ENCODE data around the gene COPS8.

The COPS8 gene

GRCh38 chr2:237085248-237086221 lies at the start of gene COPS8:
TSS of gene COPS8 (plus strand) at chr2:237085889. CDS start at chr2:237085965, 76 bp downstream.
- DNase-seq = peak; percentile 94

GRCh38 chr2:237039301-237040031 lies 46.2 kb upstream of the COPS8 start:
- no peaks in the 10 kb centered on the region for H3K27me3 Mint-ChIP-seq
- H3K9me3 Mint-ChIP-seq = no peaks in the 10 kb centered on the region
- no peaks in the 10 kb centered on the region for H3K36me3 Mint-ChIP-seq (ENCODE audit: low read depth)
- H3K27ac Mint-ChIP-seq = no peak overlapping the region
- H3K4me3 Mint-ChIP-seq = no peak overlapping the region
- DNase-seq = no peak
- no peaks in the 10 kb centered on the region for H3K4me1 Mint-ChIP-seq (ENCODE audit: low read depth)

More at GRCh38 chr2:237085248-237086221, at the start of gene COPS8:
- peaks cover 45% of the 10 kb centered on the region for H3K36me3 Mint-ChIP-seq (ENCODE audit: low read depth)
- H3K4me3 Mint-ChIP-seq = peak within 1 kb of the TSS; percentile 88
- H3K27me3 Mint-ChIP-seq = no peaks in the 10 kb centered on the region
- H3K4me1 Mint-ChIP-seq (ENCODE audit: low read depth) = peaks cover 20% of the 10 kb centered on the region
- H3K27ac Mint-ChIP-seq = peak within 1 kb of the TSS; percentile 93
- H3K9me3 Mint-ChIP-seq = no peaks in the 10 kb centered on the region

GRCh38 chr2:237041231-237041630 lies 44.5 kb upstream of the COPS8 start:
- Mint-ChIP-seq H3K4me1 (ENCODE audit: low read depth) (no peaks in the 10 kb centered on the region), H3K4me3 (no peak overlapping the region), H3K9me3 (no peaks in the 10 kb centered on the region), H3K27me3 (peaks cover 10% of the 10 kb centered on the region), H3K36me3 (ENCODE audit: low read depth) (no peaks in the 10 kb centered on the region), H3K27ac (no peak overlapping the region)
- no peak for DNase-seq

GRCh38 chr2:237042101-237042500 lies 43.6 kb upstream of the COPS8 start:
- no peak for DNase-seq
- H3K27ac Mint-ChIP-seq = no peak overlapping the region
- H3K9me3 Mint-ChIP-seq = no peaks in the 10 kb centered on the region
- no peak overlapping the region for H3K4me3 Mint-ChIP-seq
- H3K36me3 Mint-ChIP-seq (ENCODE audit: low read depth) = no peaks in the 10 kb centered on the region
- no peaks in the 10 kb centered on the region for H3K4me1 Mint-ChIP-seq (ENCODE audit: low read depth)
- H3K27me3 Mint-ChIP-seq = peaks cover 16% of the 10 kb centered on the region

- H3K27me3 Mint-ChIP-seq = peaks cover 16% of the 10 kb centered on the region
- H3K9me3 Mint-ChIP-seq = peaks cover 7% of the 10 kb centered on the region
- no peak for DNase-seq
- H3K36me3 Mint-ChIP-seq (ENCODE audit: low read depth) = no peaks in the 10 kb centered on the region
- H3K4me1 Mint-ChIP-seq (ENCODE audit: low read depth) = no peaks in the 10 kb centered on the region
- no peak overlapping the region for H3K4me3 Mint-ChIP-seq
- H3K27ac Mint-ChIP-seq = no peak overlapping the region
Observed at GRCh38 chr2:237043866-237044265, 41.8 kb upstream of the COPS8 start.

- peaks cover 11% of the 10 kb centered on the region for H3K9me3 Mint-ChIP-seq
- H3K4me1 Mint-ChIP-seq (ENCODE audit: low read depth) = no peaks in the 10 kb centered on the region
- no peaks in the 10 kb centered on the region for H3K36me3 Mint-ChIP-seq (ENCODE audit: low read depth)
- peaks cover 16% of the 10 kb centered on the region for H3K27me3 Mint-ChIP-seq
- no peak overlapping the region for H3K27ac Mint-ChIP-seq
- H3K4me3 Mint-ChIP-seq = no peak overlapping the region
- DNase-seq = no peak
Observed at GRCh38 chr2:237044281-237044680, 41.4 kb upstream of the COPS8 start.

- no peak overlapping the region for H3K4me3 Mint-ChIP-seq
- H3K27ac Mint-ChIP-seq = no peak overlapping the region
- peaks cover 13% of the 10 kb centered on the region for H3K9me3 Mint-ChIP-seq
- peaks cover 16% of the 10 kb centered on the region for H3K27me3 Mint-ChIP-seq
- no peaks in the 10 kb centered on the region for H3K4me1 Mint-ChIP-seq (ENCODE audit: low read depth)
- DNase-seq = no peak
- H3K36me3 Mint-ChIP-seq (ENCODE audit: low read depth) = no peaks in the 10 kb centered on the region
Observed at GRCh38 chr2:237045449-237045848, 40.2 kb upstream of the COPS8 start.

GRCh38 chr2:237048595-237048994 lies 37.1 kb upstream of the COPS8 start:
- H3K4me3 Mint-ChIP-seq = no peak overlapping the region
- peaks cover 13% of the 10 kb centered on the region for H3K9me3 Mint-ChIP-seq
- peaks cover 19% of the 10 kb centered on the region for H3K27me3 Mint-ChIP-seq

GRCh38 chr2:237051861-237052260 lies 33.8 kb upstream of the COPS8 start:
- Mint-ChIP-seq H3K27ac (no peak overlapping the region), H3K36me3 (ENCODE audit: low read depth) (no peaks in the 10 kb centered on the region), H3K27me3 (peaks cover 3% of the 10 kb centered on the region), H3K9me3 (peaks cover 13% of the 10 kb centered on the region), H3K4me3 (no peak overlapping the region), H3K4me1 (ENCODE audit: low read depth) (no peaks in the 10 kb centered on the region)
- DNase-seq = no peak

More at GRCh38 chr2:237048595-237048994, 37.1 kb upstream of the COPS8 start:
- Mint-ChIP-seq H3K4me1 (ENCODE audit: low read depth) (no peaks in the 10 kb centered on the region), H3K36me3 (ENCODE audit: low read depth) (no peaks in the 10 kb centered on the region), H3K27ac (no peak overlapping the region)
- no peak for DNase-seq

- Mint-ChIP-seq H3K36me3 (ENCODE audit: low read depth) (no peaks in the 10 kb centered on the region), H3K9me3 (peaks cover 12% of the 10 kb centered on the region), H3K27me3 (peaks cover 3% of the 10 kb centered on the region), H3K4me3 (no peak overlapping the region), H3K4me1 (ENCODE audit: low read depth) (no peaks in the 10 kb centered on the region), H3K27ac (no peak overlapping the region)
- no peak for DNase-seq
Observed at GRCh38 chr2:237053066-237053465, 32.6 kb upstream of the COPS8 start.

- no peaks in the 10 kb centered on the region for H3K9me3 Mint-ChIP-seq
- peaks cover 3% of the 10 kb centered on the region for H3K27me3 Mint-ChIP-seq
- H3K27ac Mint-ChIP-seq = no peak overlapping the region
- H3K4me1 Mint-ChIP-seq (ENCODE audit: low read depth) = peaks cover 15% of the 10 kb centered on the region
- no peaks in the 10 kb centered on the region for H3K36me3 Mint-ChIP-seq (ENCODE audit: low read depth)
- H3K4me3 Mint-ChIP-seq = no peak overlapping the region
- DNase-seq = no peak
Observed at GRCh38 chr2:237055386-237056100, 30.1 kb upstream of the COPS8 start.

GRCh38 chr2:237056287-237056875 lies 29.3 kb upstream of the COPS8 start:
- Mint-ChIP-seq H3K27ac (no peak overlapping the region), H3K4me1 (ENCODE audit: low read depth) (peaks cover 15% of the 10 kb centered on the region), H3K4me3 (no peak overlapping the region), H3K9me3 (no peaks in the 10 kb centered on the region), H3K36me3 (ENCODE audit: low read depth) (no peaks in the 10 kb centered on the region), H3K27me3 (peaks cover 6% of the 10 kb centered on the region)
- DNase-seq = no peak

GRCh38 chr2:237057107-237057506 lies 28.6 kb upstream of the COPS8 start:
- H3K4me1 Mint-ChIP-seq (ENCODE audit: low read depth) = peaks cover 15% of the 10 kb centered on the region
- peaks cover 4% of the 10 kb centered on the region for H3K27me3 Mint-ChIP-seq
- H3K36me3 Mint-ChIP-seq (ENCODE audit: low read depth) = no peaks in the 10 kb centered on the region
- H3K4me3 Mint-ChIP-seq = no peak overlapping the region
- DNase-seq = no peak
- no peak overlapping the region for H3K27ac Mint-ChIP-seq
- no peaks in the 10 kb centered on the region for H3K9me3 Mint-ChIP-seq

GRCh38 chr2:237057893-237058300 lies 27.8 kb upstream of the COPS8 start:
- no peak for DNase-seq

More at GRCh38 chr2:237057893-237058300, 27.8 kb upstream of the COPS8 start:
- no peak overlapping the region for H3K4me3 Mint-ChIP-seq
- no peak overlapping the region for H3K27ac Mint-ChIP-seq
- H3K4me1 Mint-ChIP-seq (ENCODE audit: low read depth) = peaks cover 15% of the 10 kb centered on the region
- no peaks in the 10 kb centered on the region for H3K36me3 Mint-ChIP-seq (ENCODE audit: low read depth)
- no peaks in the 10 kb centered on the region for H3K9me3 Mint-ChIP-seq
- peaks cover 4% of the 10 kb centered on the region for H3K27me3 Mint-ChIP-seq

Data from activated T-cell treated with anti-CD3 and anti-CD28 coated beads, Interleukin-2, amount 50 U/mL, for 24 hours (primary cell).